ENCODE measurements around the gene TMEM141. TPM values are rescaled to one million over a fixed set of nuclear protein-coding genes. Genes with fewer than 3 reads are reported as not detected.

The TMEM141 gene
- total and polyA plus RNA-seq, 2 donors (not counting 1 experiment from before 2014, with no cell fraction given): 43.3 to 56.5 TPM

- Histone ChIP-seq H3K4me2 (ENCODE audit: extremely low read depth, insufficient read depth, low read length) (no peak overlapping the region), H3K4me3 (replicated peaks in 1 of 4; ENCODE audit: control extremely low read depth in 1 of 4, insufficient read depth in 1 of 4, low read depth in 3 of 4, low read length in 4 of 4) (no peak overlapping the region), H3K9me3 (ENCODE audit: control insufficient read depth, insufficient read depth, low read depth, low read length) (no peaks in the 10 kb centered on the region), H4K20me1 (ENCODE audit: control insufficient read depth, extremely low read depth, insufficient read depth, low read length) (no peaks in the 10 kb centered on the region), H2AFZ (ENCODE audit: low read length) (no peak overlapping the region), H3K9ac (ENCODE audit: insufficient read depth, low read length) (no peak overlapping the region), H3K4me1 (ENCODE audit: control insufficient read depth, extremely low read depth, insufficient read depth, low read length) (no peaks in the 10 kb centered on the region), H3K27me3 (ENCODE audit: control insufficient read depth, insufficient read depth, low read length) (no peaks in the 10 kb centered on the region), H3K27ac (ENCODE audit: insufficient read depth, low read length) (no peak overlapping the region), H3K36me3 (ENCODE audit: control insufficient read depth, insufficient read depth, low read length) (no peaks in the 10 kb centered on the region), H3K79me2 (ENCODE audit: control insufficient read depth, insufficient read depth, low read length) (no peaks in the 10 kb centered on the region)
- DNase-seq (ENCODE audit: low read depth in 2 of 2): no peak
- TF ChIP-seq CTCF (conservative IDR thresholded peaks at IDR 0.05 in 1 of 2, IDR thresholded peaks at IDR 0.05 in 1 of 2; ENCODE audit: low read depth in 1 of 2, low read length in 2 of 2) (no peak), EZH2 (IDR thresholded peaks at IDR 0.05; ENCODE audit: low read length, missing control alignments) (no peak)
Observed at GRCh38 chr9:136757751-136758140, 33.4 kb upstream of the TMEM141 start.

- no peaks in the 10 kb centered on the region for H3K36me3 ChIP-seq (ENCODE audit: control insufficient read depth, insufficient read depth, low read length)
- DNase-seq (ENCODE audit: low read depth in 2 of 2): no peak
Observed at GRCh38 chr9:136759001-136759400, 32.1 kb upstream of the TMEM141 start.

More at GRCh38 chr9:136759001-136759400, 32.1 kb upstream of the TMEM141 start:
- H4K20me1 ChIP-seq (ENCODE audit: control insufficient read depth, extremely low read depth, insufficient read depth, low read length): no peaks in the 10 kb centered on the region
- no peak overlapping the region for H3K4me2 ChIP-seq (ENCODE audit: extremely low read depth, insufficient read depth, low read length)
- no peak for TF ChIP-seq EZH2 (IDR thresholded peaks at IDR 0.05; ENCODE audit: low read length, missing control alignments)
- no peak for TF ChIP-seq CTCF (conservative IDR thresholded peaks at IDR 0.05 in 1 of 2, IDR thresholded peaks at IDR 0.05 in 1 of 2; ENCODE audit: low read depth in 1 of 2, low read length in 2 of 2)
- H3K27me3 ChIP-seq (ENCODE audit: control insufficient read depth, insufficient read depth, low read length): no peaks in the 10 kb centered on the region
- H3K9me3 ChIP-seq (ENCODE audit: control insufficient read depth, insufficient read depth, low read depth, low read length): no peaks in the 10 kb centered on the region
- no peak overlapping the region for H3K9ac ChIP-seq (ENCODE audit: insufficient read depth, low read length)
- H2AFZ ChIP-seq (ENCODE audit: low read length): no peak overlapping the region
- H3K27ac ChIP-seq (ENCODE audit: insufficient read depth, low read length): no peak overlapping the region
- H3K4me1 ChIP-seq (ENCODE audit: control insufficient read depth, extremely low read depth, insufficient read depth, low read length): no peaks in the 10 kb centered on the region
- no peak overlapping the region for H3K4me3 ChIP-seq (replicated peaks in 1 of 4; ENCODE audit: control extremely low read depth in 1 of 4, insufficient read depth in 1 of 4, low read depth in 3 of 4, low read length in 4 of 4)
- no peaks in the 10 kb centered on the region for H3K79me2 ChIP-seq (ENCODE audit: control insufficient read depth, insufficient read depth, low read length)

All from fibroblast of lung (primary cell).